SU-DHL-6 (cell line): ENCODE measurements around the gene TDRD10.

ENCODE experiments used
- CTCF ChIP-seq: fragments of 200-600 bp; sonication (generic); IDR thresholded peaks from one replicate; pipeline ENCODE4 v1.5.1; 2017; ENCODE audit warnings: antibody characterized with exemption, mild to moderate bottlenecking, low read length, moderate library complexity; ENCODE audit not compliant: insufficient read depth, poor library complexity, severe bottlenecking
- EZH2phosphoT487 ChIP-seq: fragments of 200-600 bp; sonication (generic), shearing (Covaris generic); conservative IDR thresholded peaks from 2 replicates; pipeline ENCODE4 v1.6.1; 2018; ENCODE audit warnings: mild to moderate bottlenecking, antibody characterized with exemption, low read length, moderate library complexity, mixed read lengths

GRCh38 chr1:154460695-154461260 is 41.2 kb upstream of the TDRD10 start:
- TF ChIP-seq CTCF (no peak), EZH2phosphoT487 (no peak)
